HG02623 (cell line): ENCODE results near the gene CDKN2D.
"Not testable (repeated sequence)": the region's sequence is repeated elsewhere in the genome, so short reads cannot be mapped to it uniquely, and the experiment has no call there.

Experiments
- ATAC-seq: cut with Tn5 transposase; IDR thresholded peaks from one replicate; pipeline ENCODE4 v1.9.1; 2021; ENCODE audit warnings: moderate library complexity; ENCODE audit not compliant: unreplicated experiment

The CDKN2D gene

DNA sequence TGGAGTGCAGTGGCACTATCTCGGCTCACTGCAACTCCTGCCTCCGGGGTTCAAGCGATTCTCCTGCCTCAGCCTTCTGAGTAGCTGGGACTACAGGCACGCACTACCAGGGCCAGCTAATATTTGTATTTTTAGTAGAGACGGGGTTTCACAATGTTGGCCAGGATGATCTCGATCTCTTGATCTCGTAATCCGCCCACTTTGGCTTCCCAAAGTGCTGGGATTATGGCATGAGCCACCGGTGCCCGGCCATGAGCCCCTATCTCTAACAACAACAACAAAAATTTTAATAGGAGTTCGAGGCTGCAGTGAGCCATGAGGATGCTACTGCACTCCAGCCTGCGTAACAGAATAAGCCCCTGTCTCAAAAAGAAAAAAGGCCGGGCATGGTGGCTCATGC lies 13.3 kb upstream of the CDKN2D start:
- no peak for ATAC-seq

DNA sequence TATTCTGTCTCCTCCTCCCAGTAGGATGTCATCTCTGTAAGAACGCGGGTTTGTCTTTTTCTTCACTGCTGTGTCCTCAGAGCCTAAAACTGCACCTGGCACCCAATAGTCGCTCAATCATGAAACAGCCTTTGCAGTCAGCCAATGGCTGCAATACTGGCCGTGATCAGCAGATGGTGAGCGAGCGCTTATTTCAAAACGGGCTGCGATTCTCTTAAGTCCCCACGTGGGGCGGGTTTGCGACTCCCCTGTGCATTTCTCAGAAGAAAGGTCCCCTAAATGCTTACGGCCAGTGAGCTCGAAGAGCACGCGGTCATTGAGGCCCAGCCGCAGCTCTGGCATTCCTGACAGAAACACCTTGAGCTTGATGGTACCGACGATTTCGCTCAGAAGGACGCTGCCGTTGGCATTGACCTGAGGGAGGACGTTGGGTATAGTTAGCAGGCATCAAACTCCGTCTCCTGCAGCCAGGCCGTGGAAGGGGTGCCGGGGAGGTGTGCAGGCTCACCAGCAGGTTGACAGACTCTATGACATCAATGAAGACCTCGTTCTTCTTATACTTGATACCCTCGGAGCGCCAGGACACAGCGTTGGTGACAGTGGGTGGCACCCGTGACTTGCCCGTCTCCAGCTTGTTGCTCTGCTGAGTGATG lies 12.3 kb upstream of the CDKN2D start:
- no peak for ATAC-seq

DNA sequence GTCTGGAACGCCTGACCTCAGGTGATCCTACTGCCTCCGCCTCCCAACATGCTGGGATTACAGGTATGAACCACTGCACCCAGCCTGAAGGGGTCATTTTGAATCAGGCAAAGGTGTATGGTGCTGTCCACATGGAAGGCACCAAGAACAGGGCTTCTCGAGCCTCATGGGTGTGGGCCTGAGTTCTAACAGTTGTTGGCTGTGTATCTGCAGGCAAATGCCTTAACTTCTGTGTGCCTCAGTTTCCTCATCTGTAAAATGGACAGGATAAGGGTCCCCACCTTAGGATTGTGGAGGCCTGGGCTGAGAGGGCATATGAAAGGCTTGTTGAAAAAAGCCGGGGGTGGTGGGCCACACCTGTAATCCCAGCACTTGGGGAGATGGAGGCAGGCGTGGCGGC lies 9.2 kb upstream of the CDKN2D start:
- ATAC-seq, result no peak

DNA sequence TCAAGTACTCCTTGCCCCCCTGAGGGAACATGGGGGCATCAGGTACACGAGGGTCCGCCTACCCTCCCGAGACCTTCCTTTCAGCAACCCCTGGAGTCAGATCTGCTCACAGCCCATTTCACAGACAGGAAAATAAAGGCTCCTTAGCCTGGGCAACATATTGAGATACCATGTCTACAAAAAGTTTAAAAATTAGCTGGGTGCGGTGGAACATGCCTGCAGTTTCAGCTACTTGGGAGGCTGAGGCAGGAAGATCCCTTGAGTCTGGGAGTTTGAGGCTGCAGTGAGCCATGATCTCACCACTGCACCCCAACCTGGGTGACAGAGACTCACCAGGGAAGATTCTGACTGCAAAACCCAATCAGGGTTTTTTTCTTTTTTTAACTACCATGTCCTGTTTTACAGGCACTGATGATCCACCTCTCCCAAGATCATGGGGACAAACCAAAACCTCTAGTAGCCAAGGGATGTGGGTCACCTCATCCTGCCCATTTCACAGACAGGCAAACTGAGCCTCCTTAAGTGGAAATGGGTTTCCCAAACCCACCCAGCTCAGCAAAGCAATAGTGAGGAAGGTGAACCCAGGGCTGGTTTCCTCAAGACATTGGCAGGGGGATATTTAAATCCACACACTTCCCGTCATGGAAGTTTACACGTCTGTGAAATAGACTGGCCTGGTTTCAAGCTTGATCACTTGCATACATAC lies 6.4 kb upstream of the CDKN2D start:
- ATAC-seq, result no peak

DNA sequence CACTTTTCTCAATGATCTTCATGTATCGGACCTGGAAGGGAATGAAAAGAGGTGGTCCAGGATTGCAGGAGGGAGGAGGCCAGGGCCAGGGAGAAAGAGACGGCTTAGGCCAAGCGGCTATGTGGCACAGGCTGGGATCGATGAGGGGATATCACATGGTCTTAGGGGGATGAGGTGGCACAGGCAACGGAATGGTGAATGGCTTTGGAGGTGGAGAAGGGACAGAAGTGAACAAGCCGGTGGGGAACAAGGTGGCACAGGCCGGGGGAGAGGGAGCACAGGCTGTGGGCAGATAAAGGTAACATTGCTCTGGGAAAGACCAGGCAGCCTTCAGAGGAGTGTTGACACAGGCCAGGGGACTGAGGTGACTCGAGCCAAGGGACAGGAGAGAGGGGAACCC lies 5.7 kb upstream of the CDKN2D start:
- no peak for ATAC-seq

DNA sequence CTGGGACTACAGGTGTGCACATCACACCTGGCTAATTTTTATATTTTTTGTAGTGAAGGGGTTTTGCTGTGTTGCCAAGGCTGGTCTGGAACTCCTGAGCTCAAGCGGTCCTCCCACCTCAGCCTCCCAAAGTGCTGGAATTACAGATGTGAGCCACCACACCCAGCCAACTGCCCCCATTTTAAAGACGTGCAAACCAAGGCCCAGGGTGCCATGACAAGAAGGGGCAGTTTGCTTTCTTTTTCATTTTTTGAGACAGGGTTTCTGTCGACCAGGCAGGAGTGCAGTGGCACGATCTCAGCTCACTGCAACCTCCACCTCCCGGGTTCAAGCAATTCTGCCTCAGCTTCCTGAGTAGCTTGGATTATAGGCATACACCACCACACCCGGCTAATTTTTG lies 5.0 kb upstream of the CDKN2D start:
- not testable (repeated sequence) for ATAC-seq

DNA sequence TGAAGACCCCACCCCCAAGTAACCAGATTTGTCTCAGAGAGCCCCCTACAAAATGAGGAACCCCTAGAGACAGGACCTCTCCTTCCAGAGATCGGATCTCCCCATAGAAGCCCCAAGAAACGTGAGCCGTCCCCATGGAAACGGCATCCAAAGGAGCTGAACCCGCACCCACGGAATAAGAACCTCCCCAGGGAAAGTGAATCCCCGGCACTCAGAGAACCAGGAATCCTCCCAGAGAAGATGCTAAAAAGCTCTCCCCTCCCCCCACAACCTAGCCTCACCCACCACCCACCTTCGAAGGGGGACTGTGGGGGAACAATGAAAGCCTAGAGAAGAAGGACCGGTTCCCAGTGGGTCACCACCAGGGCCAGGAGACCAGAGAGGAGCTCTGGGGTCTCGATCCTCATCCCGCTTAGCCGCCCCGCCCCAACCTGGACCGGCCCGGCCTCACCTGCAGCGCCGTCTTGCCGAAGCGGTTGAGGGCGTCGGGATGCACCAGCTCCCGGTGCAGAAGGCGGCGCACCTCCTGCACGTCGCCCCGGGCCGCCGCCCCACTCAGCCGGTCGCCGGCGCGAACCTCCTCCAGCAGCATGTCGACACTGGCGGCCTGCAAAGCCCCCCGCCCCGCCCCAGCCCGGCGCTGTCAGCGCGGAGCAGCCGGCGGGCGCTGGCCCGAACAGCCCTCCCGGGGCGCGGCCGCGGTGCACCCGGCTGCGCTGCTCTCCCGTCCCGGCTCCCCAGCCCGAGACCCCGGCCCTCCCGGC lies 535 bp downstream of the CDKN2D start:
- ATAC-seq, result peak; percentile 1

DNA sequence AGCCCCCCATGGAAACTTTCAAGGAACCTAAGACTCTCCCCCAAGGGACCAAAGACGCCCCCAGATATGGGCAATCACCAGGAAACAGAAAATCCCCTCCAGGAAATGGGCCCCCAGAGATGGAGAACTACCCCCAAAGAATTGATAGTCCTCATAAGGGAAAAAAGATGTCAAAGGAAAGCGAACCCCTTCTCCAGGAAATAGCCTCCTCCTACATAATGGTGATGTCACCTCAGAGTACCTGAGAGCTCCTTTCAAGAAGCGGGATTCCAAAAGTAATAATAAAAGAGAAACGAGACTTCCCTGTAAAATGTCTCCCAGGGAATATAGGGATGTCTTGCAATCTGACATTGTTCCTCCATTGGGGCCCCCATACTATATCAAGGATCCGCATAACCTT lies 1.1 kb downstream of the CDKN2D start:
- ATAC-seq, result no peak

DNA sequence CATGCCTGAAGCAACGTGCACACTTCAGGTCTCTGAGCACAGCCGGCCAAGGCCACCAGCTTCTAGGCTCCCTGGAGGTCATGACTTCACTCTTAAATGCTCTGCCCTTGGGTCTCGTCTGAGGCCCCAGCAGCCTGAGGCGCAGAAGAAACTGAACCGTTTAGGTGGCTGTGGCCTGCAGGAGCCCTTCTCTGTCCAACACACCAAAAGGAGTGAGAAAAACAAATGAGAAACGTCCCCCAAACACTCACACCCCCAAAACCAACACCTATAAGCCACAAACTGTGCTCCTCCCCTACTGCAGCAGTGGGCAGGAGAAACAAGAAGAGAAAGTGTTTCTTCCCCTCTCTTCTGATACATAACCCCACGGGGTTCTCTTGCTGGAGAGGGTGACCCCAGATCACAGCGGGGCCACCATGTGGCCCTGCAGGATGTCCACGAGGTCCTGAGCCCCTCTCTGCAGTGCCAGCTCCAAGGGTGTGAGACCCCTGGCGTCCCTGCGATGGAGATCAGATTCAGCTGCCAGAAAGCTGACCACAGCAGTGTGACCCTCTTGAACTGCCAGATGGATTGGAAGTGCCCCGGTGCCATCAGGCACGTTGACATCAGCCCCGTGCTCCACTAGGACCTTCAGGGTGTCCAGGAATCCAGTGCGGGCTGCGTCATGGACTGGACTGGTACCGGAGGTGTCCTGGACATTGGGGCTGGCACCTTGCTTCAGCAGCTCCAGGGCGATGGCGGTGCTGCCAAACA lies 1.9 kb downstream of the CDKN2D start:
- ATAC-seq, result no peak

DNA sequence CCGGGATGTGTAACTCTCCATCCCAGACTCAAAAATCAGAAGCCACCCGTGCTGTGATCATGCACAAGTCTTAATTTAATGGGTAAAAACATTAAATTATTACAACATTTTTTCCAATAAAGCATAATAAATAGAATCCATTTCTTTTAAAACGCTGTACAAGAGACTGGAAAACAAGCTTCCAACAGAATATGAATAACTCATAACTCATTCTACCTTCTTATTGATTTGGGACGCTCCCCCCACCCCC lies 2.4 kb downstream of the CDKN2D start:
- no peak for ATAC-seq

DNA sequence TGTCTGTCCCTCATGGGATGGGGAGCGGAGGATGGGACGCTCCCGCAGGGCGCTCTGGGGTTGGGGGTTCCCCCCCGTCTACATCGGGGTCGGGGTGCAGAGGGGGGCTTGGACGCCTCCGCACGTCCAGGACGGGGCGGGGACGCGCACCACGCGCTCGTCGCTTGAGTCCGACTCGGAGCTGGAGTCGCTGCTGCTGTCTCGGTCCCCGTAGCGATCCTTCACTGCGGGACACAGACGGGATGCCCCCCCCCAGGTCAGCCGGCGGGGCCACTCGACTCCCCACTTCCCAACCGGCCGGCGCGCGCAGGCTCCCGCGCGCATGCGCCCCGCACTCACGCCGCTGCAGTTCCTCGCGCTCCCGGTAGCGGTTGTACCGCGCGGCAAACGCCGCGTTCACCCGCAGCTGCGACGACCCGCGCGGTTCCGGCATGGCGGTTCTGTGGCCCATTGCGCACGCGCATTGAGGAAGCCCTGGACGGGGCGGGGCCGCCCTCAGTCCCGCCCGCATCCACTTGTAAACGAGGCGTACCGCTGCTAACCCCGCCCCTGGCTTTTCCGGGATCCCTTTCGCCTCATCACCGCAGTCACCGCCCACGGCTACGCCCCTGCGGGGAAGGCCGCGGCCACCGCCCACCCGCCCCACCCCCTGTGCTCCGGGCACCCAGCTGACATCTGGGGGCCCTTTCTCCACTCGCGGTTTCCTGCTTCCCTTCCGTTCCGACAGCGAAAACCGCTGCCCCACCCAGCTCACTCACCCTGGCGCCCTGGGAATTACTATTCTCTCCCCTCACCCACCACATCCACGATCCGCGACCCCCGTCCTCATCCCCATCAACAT lies 3.0 kb downstream of the CDKN2D start, which contains the start of gene KRI1:
TSS of gene KRI1 (minus strand) at position 444 of the 841 bp plus-strand sequence. CDS start at position 433, 11 bp downstream.
- ATAC-seq, result peak; percentile 40

DNA sequence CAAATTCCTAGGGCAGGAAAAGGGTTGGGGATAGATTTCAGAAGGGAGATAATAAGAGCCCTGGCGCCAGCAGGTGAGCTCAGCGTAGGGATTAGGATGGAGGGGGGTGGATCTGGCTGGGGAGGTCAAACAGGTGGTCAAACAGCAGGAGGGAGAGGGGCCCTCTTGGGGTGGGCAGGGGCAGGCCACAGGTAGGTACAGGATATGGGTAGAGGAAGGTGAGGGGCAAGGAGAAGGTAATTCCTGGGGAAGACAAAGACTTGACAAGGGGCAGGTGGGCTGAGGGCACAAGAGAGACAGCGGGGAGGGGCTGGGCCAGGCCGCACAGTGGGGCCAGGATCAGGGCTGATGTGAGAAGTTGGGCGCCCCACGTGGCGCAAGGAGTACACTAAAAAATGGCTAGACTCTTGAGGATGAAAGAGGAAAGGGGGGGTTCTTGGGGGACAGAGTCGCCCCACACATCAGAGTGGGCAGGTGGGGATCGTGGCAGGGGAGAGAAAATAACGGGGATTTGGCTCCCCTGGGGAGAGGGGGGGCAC lies 3.7 kb downstream of the CDKN2D start:
- no peak for ATAC-seq

DNA sequence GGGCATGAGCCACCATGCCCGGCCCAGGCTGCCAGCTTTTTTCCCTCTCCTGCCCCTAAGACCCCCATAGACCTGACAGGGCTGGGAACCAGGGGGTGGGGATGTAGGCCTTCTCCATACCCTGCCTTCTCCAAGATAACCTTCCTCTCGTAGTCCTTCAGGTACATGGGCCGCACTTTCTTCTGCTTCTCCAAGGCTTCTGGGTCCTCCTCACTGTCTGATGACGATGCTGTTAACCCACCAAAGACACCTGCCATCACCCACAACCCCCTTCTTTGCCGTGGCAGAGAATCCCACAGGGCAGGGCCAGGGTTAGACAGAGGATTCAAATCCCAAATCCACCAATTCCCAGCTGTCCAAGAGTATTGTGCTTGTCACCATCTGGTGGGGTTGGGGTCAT lies 6.2 kb downstream of the CDKN2D start:
- ATAC-seq, result no peak

DNA sequence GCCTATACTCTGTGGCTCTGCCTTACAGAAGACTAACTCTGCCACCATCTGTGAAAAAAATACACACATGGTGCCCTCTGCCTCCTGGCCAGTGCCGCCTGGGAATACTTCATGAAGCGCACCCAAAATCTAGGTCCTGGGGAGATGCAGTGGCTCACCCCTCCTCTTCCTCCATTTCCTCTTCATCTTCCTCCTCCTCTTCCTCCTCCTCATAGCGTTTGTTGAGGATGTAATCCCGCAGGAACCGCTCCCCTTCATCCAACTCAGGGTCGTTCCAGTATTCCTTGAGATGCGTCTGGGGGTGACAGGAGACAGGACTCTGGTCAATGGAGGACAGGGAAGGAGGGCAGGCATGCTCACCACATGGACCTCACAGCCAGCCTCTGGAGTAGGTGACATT lies 8.6 kb downstream of the CDKN2D start:
- ATAC-seq, result no peak

DNA sequence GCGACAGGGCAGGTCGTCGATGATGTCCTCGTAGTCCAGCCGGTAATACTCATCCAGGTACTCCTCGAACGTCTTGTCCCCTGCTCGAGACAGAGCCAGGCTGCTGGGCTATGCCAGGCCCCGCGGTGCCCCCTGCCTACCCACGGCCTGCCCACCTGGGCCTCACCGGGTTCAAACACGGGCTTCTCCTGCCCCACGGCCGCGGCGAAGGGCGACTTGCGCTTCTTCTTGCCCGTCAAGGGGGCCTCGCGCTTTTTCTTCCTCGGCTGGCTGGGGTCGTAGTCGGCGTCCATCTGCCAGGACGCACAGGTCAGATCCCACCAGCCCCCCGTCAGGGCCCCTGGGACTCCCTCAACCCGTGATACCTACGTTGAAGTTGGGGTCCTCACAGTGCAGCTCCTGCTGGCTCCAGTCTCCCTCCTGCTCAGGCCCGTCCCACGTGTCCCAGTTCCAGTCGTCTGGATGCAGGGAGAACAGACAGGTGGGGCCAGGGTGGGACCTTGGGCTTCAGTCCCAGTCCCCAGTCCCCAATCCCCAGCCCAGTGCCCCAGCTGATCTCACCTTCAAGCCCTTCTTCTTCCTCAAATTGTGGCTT lies 11.1 kb downstream of the CDKN2D start:
- ATAC-seq, result no peak

DNA sequence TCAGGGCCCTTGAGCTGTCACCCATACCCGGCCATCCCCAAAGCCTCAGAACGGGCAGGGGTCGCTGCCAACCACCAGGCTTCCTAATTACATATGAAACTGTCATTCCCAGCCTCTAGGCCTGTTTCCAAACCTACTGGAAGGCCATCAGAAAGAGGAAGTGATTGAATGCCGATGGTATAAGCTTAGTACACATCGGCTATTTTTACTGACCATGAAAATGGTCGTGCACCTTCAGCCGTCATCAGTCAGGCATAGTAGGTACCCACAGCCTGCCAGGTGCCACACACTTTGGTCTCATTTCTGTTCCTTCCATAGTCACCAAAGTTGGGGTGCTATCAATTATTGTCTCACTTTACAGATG lies 13.2 kb downstream of the CDKN2D start:
- no peak for ATAC-seq

DNA sequence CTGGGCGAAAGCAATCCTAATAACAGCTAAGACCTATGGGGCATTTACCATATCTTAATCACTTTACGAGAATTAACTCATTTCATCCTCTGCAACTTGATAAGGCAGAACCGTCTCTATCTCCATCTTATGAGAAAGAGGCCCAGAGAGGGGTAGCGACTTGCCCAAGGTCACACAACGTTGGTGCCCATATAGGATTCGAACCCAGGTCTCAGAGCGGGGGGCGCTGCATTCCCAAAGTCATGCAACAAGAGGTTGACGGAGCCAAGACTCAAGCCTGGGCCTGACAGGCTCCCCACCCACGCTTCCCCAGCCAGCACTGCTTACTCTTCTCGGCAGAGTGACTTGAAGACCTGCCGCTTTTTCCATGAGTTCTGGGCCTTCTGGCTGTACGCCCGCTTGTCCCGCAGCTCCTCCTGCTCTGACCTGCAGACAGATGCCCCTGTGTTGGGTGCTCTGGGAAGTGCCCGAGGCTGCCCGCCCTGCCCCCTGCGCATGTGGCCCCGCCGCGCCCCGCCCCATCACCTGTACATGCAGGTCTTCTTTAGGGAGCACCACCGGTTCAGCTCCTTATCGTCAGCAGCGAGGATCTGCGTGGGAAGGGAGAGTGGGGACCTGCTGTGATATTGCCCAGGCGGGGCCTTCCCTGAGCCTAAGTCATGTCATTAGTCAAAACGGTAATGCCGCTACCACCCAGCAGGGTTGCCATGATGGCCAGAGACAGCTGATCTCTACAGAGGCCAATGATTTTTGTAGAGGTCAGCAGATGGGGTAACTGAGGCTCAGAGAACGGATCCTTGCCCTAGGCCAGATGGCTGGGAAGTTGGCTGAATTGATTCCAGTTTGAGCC lies 13.8 kb downstream of the CDKN2D start:
- no peak for ATAC-seq

DNA sequence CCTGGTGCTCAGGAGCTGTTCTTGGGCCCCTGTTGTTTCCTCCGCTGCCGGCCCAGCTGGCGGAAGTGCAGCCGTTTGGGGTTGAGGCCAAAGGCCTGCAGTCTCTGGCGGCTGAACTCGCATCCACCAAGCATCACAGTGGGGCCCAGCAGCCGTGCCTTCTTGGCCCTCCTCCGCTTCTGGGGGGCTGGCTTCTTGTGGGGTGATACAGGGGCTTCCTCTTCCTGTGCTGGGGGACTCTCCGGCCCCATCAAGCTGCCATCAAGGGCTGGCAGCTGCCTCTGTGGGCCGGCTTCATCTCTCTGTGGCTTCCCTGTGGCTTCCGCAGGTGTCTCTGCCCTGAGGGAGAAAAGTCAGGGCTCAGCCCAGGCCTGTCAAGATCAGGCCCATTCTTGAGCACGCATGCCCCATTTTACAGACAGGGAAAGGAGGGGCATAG lies 14.8 kb downstream of the CDKN2D start:
- peak; percentile 57 for ATAC-seq

DNA sequence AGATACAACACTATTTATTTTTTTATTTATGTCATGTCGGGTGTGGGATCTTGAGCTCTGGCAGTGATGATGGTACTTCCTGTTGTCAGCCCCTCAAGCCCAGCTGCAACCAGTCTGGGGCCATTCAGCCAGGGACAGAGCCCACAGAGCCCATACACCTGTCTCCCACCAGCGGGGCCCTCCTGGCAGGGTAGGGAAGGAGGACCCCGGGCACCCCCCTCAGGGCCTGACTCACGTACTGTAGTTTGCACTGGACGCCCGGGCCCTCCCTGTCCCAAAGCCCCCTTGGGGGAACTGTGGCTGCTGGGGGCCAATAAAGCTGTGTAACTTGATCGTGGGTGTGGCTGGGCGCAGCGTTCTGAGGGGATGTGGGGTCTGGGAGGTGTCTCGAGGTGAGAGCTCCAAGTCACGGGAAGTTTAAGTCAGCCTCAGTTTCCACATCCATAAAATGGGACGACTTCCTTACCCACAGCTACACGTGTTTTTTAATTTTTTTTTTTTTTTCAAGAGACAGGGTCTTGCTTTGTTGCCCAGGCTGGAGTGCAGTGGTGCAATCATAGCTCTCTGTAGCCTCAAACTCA lies 15.6 kb downstream of the CDKN2D start:
- no peak for ATAC-seq
